Hepatocyte (in vitro differentiated cells): ENCODE results near the gene MSMO1.

Experiments
- CTCF ChIP-seq: fragments of 200-600 bp; sonication (generic); IDR thresholded peaks from 2 replicates; pipeline ENCODE4 v1.5.1; 2016; ENCODE audit warnings: antibody characterized with exemption, mild to moderate bottlenecking; ENCODE audit not compliant: poor library complexity
- EZH2 ChIP-seq: fragments of 200-600 bp; sonication (generic); IDR thresholded peaks from 2 replicates; pipeline ENCODE4 v1.6.1; 2016; ENCODE audit warnings: antibody characterized with exemption, mild to moderate bottlenecking, borderline replicate concordance

GRCh38 chr4:165319030-165319429 is 8.4 kb upstream of the MSMO1 start:
- TF ChIP-seq CTCF (no peak), EZH2 (no peak)
